Neural progenitor cell (in vitro differentiated cells): ENCODE results near the gene CDKN2B. TPM values are rescaled to one million over a fixed set of nuclear protein-coding genes. Genes with fewer than 3 reads are reported as not detected.
A peak's percentile ranks its signal among the peaks of the same experiment; 100 is the strongest.

Experiments used
- DNase-seq: peaks from one replicate; pipeline ENCODE4 v3.0.0-alpha.2; 2016; ENCODE audit warnings: low spot score
- H2AFZ ChIP-seq: fragments of 200-600 bp; sonication (generic); replicated peaks from 2 replicates; pipeline ENCODE4 v1.6.1; 2016; ENCODE audit warnings: antibody characterized with exemption
- H3F3A ChIP-seq: fragments of 200-600 bp; sonication (generic); 2 replicates; pipeline ENCODE4 v1.6.1; 2016; ENCODE audit warnings: antibody characterized with exemption, low read depth
- H3K27ac ChIP-seq: fragments of 200-600 bp; sonication (generic); 2 replicates; pipeline ENCODE4 v1.5.1; 2016; ENCODE audit warnings: mild to moderate bottlenecking
- H3K27me3 ChIP-seq: fragments of 200-600 bp; sonication (generic); 2 replicates; pipeline ENCODE4 v1.6.1; 2016; ENCODE audit warnings: mild to moderate bottlenecking, moderate library complexity
- H3K36me3 ChIP-seq: fragments of 200-600 bp; sonication (generic); 2 replicates; pipeline ENCODE4 v1.5.1; 2016
- H3K4me1 ChIP-seq: fragments of 200-600 bp; sonication (generic); 2 replicates; pipeline ENCODE4 v1.6.1; 2016; ENCODE audit warnings: mixed run types
- H3K4me2 ChIP-seq: fragments of 200-600 bp; sonication (generic); 2 replicates; pipeline ENCODE4 v1.6.1; 2016
- H3K4me3 ChIP-seq: fragments of 200-600 bp; sonication (generic); 2 replicates; pipeline ENCODE4 v1.5.1; 2016
- H3K79me2 ChIP-seq: fragments of 200-600 bp; sonication (generic); 2 replicates; pipeline ENCODE4 v1.6.1; 2016; ENCODE audit warnings: low read depth
- H3K9ac ChIP-seq: fragments of 200-600 bp; sonication (generic); 2 replicates; pipeline ENCODE4 v1.6.1; 2016
- H3K9me3 ChIP-seq: fragments of 200-600 bp; sonication (generic); 2 replicates; pipeline ENCODE4 v1.5.1; 2016; ENCODE audit warnings: low read depth
- H4K20me1 ChIP-seq: fragments of 200-600 bp; sonication (generic); 2 replicates; pipeline ENCODE4 v1.6.1; 2016; ENCODE audit warnings: low read depth
- H3K27ac Mint-ChIP-seq: 3 replicates; pipeline ENCODE4 v1.8.0; 2021; ENCODE audit warnings: mixed read lengths
- H3K27me3 Mint-ChIP-seq: 2 replicates; pipeline ENCODE4 v1.8.0; 2022; ENCODE audit warnings: low read depth, mild to moderate bottlenecking, inconsistent platforms, moderate library complexity, mixed read lengths; ENCODE audit not compliant: insufficient read depth
- H3K36me3 Mint-ChIP-seq: 3 replicates; pipeline ENCODE4 v1.8.0; 2021; ENCODE audit warnings: mixed read lengths
- H3K4me1 Mint-ChIP-seq: 3 replicates; pipeline ENCODE4 v1.8.0; 2021; ENCODE audit warnings: mixed read lengths
- H3K4me3 Mint-ChIP-seq: 3 replicates; pipeline ENCODE4 v1.8.0; 2021; ENCODE audit warnings: mild to moderate bottlenecking, moderate library complexity, mixed read lengths
- H3K9me3 Mint-ChIP-seq: 3 replicates; pipeline ENCODE4 v1.8.0; 2020; ENCODE audit warnings: mixed read lengths
- CTCF ChIP-seq: fragments of 200-600 bp; sonication (generic); IDR thresholded peaks from 2 replicates; pipeline ENCODE4 v1.5.1; 2017; ENCODE audit warnings: antibody characterized with exemption, mild to moderate bottlenecking
- EZH2 ChIP-seq: fragments of 200-600 bp; sonication (generic); IDR thresholded peaks from 2 replicates; pipeline ENCODE4 v1.6.1; 2017; ENCODE audit warnings: antibody characterized with exemption, mild to moderate bottlenecking, moderate library complexity
- EZH2phosphoT487 ChIP-seq: fragments of 200-600 bp; sonication (generic); IDR thresholded peaks from 2 replicates; pipeline ENCODE4 v1.6.1; 2017; ENCODE audit warnings: antibody characterized with exemption
- total RNA-seq: library from RNA; depleted of rRNA; stranded (reverse); fragments of >200 nt; gene quantifications from 2 replicates; pipeline ENCODE4 v1.2.3, GENCODE V29; 2015; ENCODE audit warnings: low replicate concordance

The CDKN2B gene
- total RNA-seq, 1 donor from 2014 or later, result 0.07 TPM

GRCh38 chr9:21996438-21996837, 12.7 kb downstream of the CDKN2B start:
- peak overlapping the region; percentile 57 for H3K4me3 ChIP-seq
- no peaks in the 10 kb centered on the region for H3K79me2 ChIP-seq
- Mint-ChIP-seq H3K36me3 (peaks cover 2% of the 10 kb centered on the region), H3K4me3 (peak overlapping the region; percentile 91), H3K27me3 (peaks cover 61% of the 10 kb centered on the region), H3K9me3 (no peaks in the 10 kb centered on the region), H3K27ac (no peak overlapping the region), H3K4me1 (peaks cover 18% of the 10 kb centered on the region)
- H3K27ac ChIP-seq, result no peak overlapping the region
- TF ChIP-seq EZH2, result peak; percentile 6
- TF ChIP-seq CTCF, result no peak
- peak; percentile 15 for TF ChIP-seq EZH2phosphoT487
- H3F3A ChIP-seq, result peaks cover 34% of the 10 kb centered on the region
- H3K4me2 ChIP-seq, result peak overlapping the region; percentile 95
- no peak overlapping the region for H2AFZ ChIP-seq
- peak; percentile 51 for DNase-seq
- H3K9ac ChIP-seq, result no peak overlapping the region
- no peaks in the 10 kb centered on the region for H3K9me3 ChIP-seq
- H3K36me3 ChIP-seq, result no peaks in the 10 kb centered on the region
- peaks cover 59% of the 10 kb centered on the region for H4K20me1 ChIP-seq
- peaks cover 6% of the 10 kb centered on the region for H3K4me1 ChIP-seq
- H3K27me3 ChIP-seq, result peaks cover 100% of the 10 kb centered on the region

- no peaks in the 10 kb centered on the region for H3K9me3 Mint-ChIP-seq
- Histone ChIP-seq H3F3A (peaks cover 34% of the 10 kb centered on the region), H3K9me3 (no peaks in the 10 kb centered on the region), H3K27me3 (peaks cover 100% of the 10 kb centered on the region), H4K20me1 (peaks cover 62% of the 10 kb centered on the region), H3K79me2 (no peaks in the 10 kb centered on the region), H3K4me2 (peak overlapping the region; percentile 95), H3K4me3 (peak overlapping the region; percentile 57), H3K9ac (no peak overlapping the region), H3K4me1 (peaks cover 6% of the 10 kb centered on the region), H2AFZ (peak overlapping the region; percentile 60), H3K27ac (no peak overlapping the region), H3K36me3 (no peaks in the 10 kb centered on the region)
- H3K36me3 Mint-ChIP-seq, result peaks cover 2% of the 10 kb centered on the region
- peak; percentile 76 for DNase-seq
- H3K4me3 Mint-ChIP-seq, result peak overlapping the region; percentile 91
- no peak overlapping the region for H3K27ac Mint-ChIP-seq
- TF ChIP-seq CTCF (peak; percentile 39), EZH2phosphoT487 (peak; percentile 95), EZH2 (peak; percentile 91)
- peaks cover 60% of the 10 kb centered on the region for H3K27me3 Mint-ChIP-seq
- H3K4me1 Mint-ChIP-seq, result peaks cover 18% of the 10 kb centered on the region
These were observed 13.3 kb downstream of the CDKN2B start for GRCh38 chr9:21995666-21996398.

- H3K9me3 Mint-ChIP-seq, result no peaks in the 10 kb centered on the region
- Histone ChIP-seq H2AFZ (peak overlapping the region; percentile 60), H4K20me1 (peaks cover 69% of the 10 kb centered on the region), H3K9me3 (no peaks in the 10 kb centered on the region), H3K9ac (no peak overlapping the region), H3K4me1 (peaks cover 6% of the 10 kb centered on the region), H3K36me3 (no peaks in the 10 kb centered on the region), H3K4me2 (peak overlapping the region; percentile 95), H3F3A (peaks cover 34% of the 10 kb centered on the region), H3K4me3 (peak overlapping the region; percentile 57), H3K79me2 (no peaks in the 10 kb centered on the region), H3K27me3 (peaks cover 100% of the 10 kb centered on the region), H3K27ac (no peak overlapping the region)
- H3K27ac Mint-ChIP-seq, result no peak overlapping the region
- H3K36me3 Mint-ChIP-seq, result peaks cover 2% of the 10 kb centered on the region
- no peak for TF ChIP-seq EZH2phosphoT487
- TF ChIP-seq EZH2, result peak; percentile 94
- no peak for TF ChIP-seq CTCF
- H3K4me1 Mint-ChIP-seq, result peaks cover 18% of the 10 kb centered on the region
- peak overlapping the region; percentile 91 for H3K4me3 Mint-ChIP-seq
- H3K27me3 Mint-ChIP-seq, result peaks cover 62% of the 10 kb centered on the region
- DNase-seq, result peak; percentile 87
These were observed 14.0 kb downstream of the CDKN2B start for GRCh38 chr9:21995006-21995665.
